Suprapubic skin (tissue), 4 donors: ENCODE measurements around the gene PXMP4.
"Not testable (repeated sequence)": the region's sequence is repeated elsewhere in the genome, so short reads cannot be mapped to it uniquely, and the experiment has no call there.

Experiments
- CTCF ChIP-seq, 2 donors: fragments of 200-600 bp in 1 of 2; fragments of 450-650 bp in 1 of 2; sonication (generic) in 1 of 2; IDR thresholded peaks; one replicate each; pipeline ENCODE4 v1.5.1; 2016 to 2019; ENCODE audit warnings: antibody characterized with exemption in 2 of 2, mild to moderate bottlenecking in 1 of 2, moderate library complexity in 1 of 2
- EP300 ChIP-seq: sonication (generic); formaldehyde crosslinking; IDR thresholded peaks from one replicate; pipeline ENCODE4 v1.6.1; 2017; ENCODE audit warnings: antibody characterized with exemption
- POLR2A ChIP-seq, 2 donors: fragments of 450-650 bp; IDR thresholded peaks; one replicate each; pipeline ENCODE4 v1.6.1; 2017; ENCODE audit warnings: antibody characterized with exemption in 2 of 2, mild to moderate bottlenecking in 2 of 2, moderate library complexity in 2 of 2
- POLR2AphosphoS5 ChIP-seq, 3 donors: sonication (generic); formaldehyde crosslinking; IDR thresholded peaks; one replicate each; pipeline ENCODE4 v1.6.1; 2017; ENCODE audit warnings: antibody characterized with exemption in 3 of 3

GRCh38 chr20:33755936-33756490 lies 35.9 kb upstream of the PXMP4 start:
- TF ChIP-seq CTCF (IDR thresholded peaks at IDR 0.05); POLR2AphosphoS5 (IDR thresholded peaks at IDR 0.05); EP300; POLR2A (IDR thresholded peaks at IDR 0.05): not testable (repeated sequence)
